A549 (cell line): Measurements from ENCODE around the gene CTNNA3.

Experiments used
- BCL3 ChIP-seq: fragments of >200 bp; sonication (Bioruptor Twin); formaldehyde crosslinking; IDR thresholded peaks from 3 replicates; pipeline ENCODE4 v1.6.1; 2016
- CEBPB ChIP-seq, 2 experiments: fragments of >200 bp in 1 of 2; sonication (Bioruptor Twin) in 1 of 2; formaldehyde crosslinking in 1 of 2; IDR thresholded peaks; 2 replicates each; pipeline ENCODE4 v1.6.1; 2012 to 2016
- CHD4 ChIP-seq: fragments of 200-600 bp; sonication (generic); IDR thresholded peaks from 2 replicates; pipeline ENCODE4 v1.6.1; 2016; ENCODE audit warnings: antibody characterized with exemption, mild to moderate bottlenecking, borderline replicate concordance
- EP300 ChIP-seq, 2 experiments: fragments of >200 bp; sonication (Bioruptor Twin); formaldehyde crosslinking; IDR thresholded peaks; 2 replicates in 1 of 2; 3 replicates in 1 of 2; pipeline ENCODE4 v1.6.1; 2016 to 2017
- KDM1A ChIP-seq: fragments of 200-600 bp; sonication (generic); IDR thresholded peaks from 2 replicates; pipeline ENCODE4 v1.6.1; 2016; ENCODE audit warnings: low read depth, mild to moderate bottlenecking
- MYC ChIP-seq: IDR thresholded peaks from 2 replicates; pipeline ENCODE4 v1.6.1; 2012; ENCODE audit warnings: mild to moderate bottlenecking, inconsistent platforms, low read length, improper control_type of control experiment, borderline replicate concordance
- TF ChIP-seq, protein P1 (sequence below): fragments of >200 bp; sonication (Bioruptor Twin); formaldehyde crosslinking; IDR thresholded peaks from 3 replicates; pipeline ENCODE4 v1.5.1; 2016

DNA sequence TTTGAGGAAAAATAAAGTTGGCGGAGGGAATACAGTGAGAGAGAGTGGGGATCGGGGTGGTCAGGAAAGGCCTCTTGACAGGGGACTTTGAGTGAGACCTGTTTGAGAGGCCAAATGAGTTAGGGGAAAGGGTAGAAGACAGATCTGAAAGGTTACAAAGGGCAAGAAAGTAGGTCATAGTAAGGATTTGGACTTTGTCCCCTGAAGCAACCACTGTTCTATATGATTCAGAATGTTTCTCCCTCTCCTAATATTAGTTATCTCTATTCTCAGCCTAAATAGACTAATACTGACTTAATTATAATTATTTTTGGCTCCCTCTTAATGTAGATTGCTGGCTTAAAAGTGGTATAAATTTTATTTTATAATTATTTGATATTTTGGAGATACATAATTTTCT lies 88.0 kb downstream of the CTNNA3 start:
- TF ChIP-seq, protein P1, sequence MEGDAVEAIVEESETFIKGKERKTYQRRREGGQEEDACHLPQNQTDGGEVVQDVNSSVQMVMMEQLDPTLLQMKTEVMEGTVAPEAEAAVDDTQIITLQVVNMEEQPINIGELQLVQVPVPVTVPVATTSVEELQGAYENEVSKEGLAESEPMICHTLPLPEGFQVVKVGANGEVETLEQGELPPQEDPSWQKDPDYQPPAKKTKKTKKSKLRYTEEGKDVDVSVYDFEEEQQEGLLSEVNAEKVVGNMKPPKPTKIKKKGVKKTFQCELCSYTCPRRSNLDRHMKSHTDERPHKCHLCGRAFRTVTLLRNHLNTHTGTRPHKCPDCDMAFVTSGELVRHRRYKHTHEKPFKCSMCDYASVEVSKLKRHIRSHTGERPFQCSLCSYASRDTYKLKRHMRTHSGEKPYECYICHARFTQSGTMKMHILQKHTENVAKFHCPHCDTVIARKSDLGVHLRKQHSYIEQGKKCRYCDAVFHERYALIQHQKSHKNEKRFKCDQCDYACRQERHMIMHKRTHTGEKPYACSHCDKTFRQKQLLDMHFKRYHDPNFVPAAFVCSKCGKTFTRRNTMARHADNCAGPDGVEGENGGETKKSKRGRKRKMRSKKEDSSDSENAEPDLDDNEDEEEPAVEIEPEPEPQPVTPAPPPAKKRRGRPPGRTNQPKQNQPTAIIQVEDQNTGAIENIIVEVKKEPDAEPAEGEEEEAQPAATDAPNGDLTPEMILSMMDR = no peak
- TF ChIP-seq KDM1A = no peak
- TF ChIP-seq MYC = no peak
- TF ChIP-seq CEBPB (IDR thresholded peaks at IDR 0.05) = no peak
- no peak for TF ChIP-seq CHD4
- TF ChIP-seq BCL3 = no peak
- no peak for TF ChIP-seq EP300 (IDR thresholded peaks at IDR 0.05)
